Type B pancreatic cell (in vitro differentiated cells): ENCODE results near the gene VIL1. TPM values are rescaled to one million over a fixed set of nuclear protein-coding genes. Genes with fewer than 3 reads are reported as not detected.

Experiments
- DNase-seq: peaks from one replicate; pipeline ENCODE4 v3.0.0; 2021; ENCODE audit warnings: mixed read lengths; ENCODE audit not compliant: unreplicated experiment; ENCODE audit errors: extremely low spot score
- H3K27ac Mint-ChIP-seq: 2 replicates; pipeline ENCODE4 v1.8.0; 2021; ENCODE audit warnings: mild to moderate bottlenecking, mixed read lengths
- H3K27me3 Mint-ChIP-seq: 2 replicates; pipeline ENCODE4 v1.8.0; 2021; ENCODE audit warnings: mixed read lengths
- H3K36me3 Mint-ChIP-seq: 2 replicates; pipeline ENCODE4 v1.8.0; 2021; ENCODE audit warnings: mixed read lengths
- H3K4me1 Mint-ChIP-seq: one replicate; pipeline ENCODE4 v1.8.0; 2021; ENCODE audit warnings: mixed read lengths; ENCODE audit not compliant: unreplicated experiment
- H3K4me3 Mint-ChIP-seq: 2 replicates; pipeline ENCODE4 v1.8.0; 2021; ENCODE audit warnings: mild to moderate bottlenecking, mixed read lengths
- H3K9me3 Mint-ChIP-seq: 2 replicates; pipeline ENCODE4 v1.8.0; 2021; ENCODE audit warnings: mixed read lengths
- total RNA-seq: library from RNA; stranded (reverse); gene quantifications from 2 replicates; pipeline ENCODE4 v1.2.1, GENCODE V29; 2021; ENCODE audit warnings: low replicate concordance
- TF ChIP-seq, protein P1 (sequence below): fragments of 200-600 bp; sonication (generic); conservative IDR thresholded peaks from 2 replicates; pipeline ENCODE4 v1.5.0; 2021; ENCODE audit warnings: antibody characterized with exemption, mild to moderate bottlenecking

VIL1 gene
- total RNA-seq, 1 donor from 2014 or later, result 64.6 TPM

- Mint-ChIP-seq H3K36me3 (no peaks in the 10 kb centered on the region), H3K4me1 (no peaks in the 10 kb centered on the region), H3K4me3 (no peak overlapping the region), H3K27me3 (no peaks in the 10 kb centered on the region), H3K9me3 (no peaks in the 10 kb centered on the region), H3K27ac (no peak overlapping the region)
- TF ChIP-seq, protein P1, sequence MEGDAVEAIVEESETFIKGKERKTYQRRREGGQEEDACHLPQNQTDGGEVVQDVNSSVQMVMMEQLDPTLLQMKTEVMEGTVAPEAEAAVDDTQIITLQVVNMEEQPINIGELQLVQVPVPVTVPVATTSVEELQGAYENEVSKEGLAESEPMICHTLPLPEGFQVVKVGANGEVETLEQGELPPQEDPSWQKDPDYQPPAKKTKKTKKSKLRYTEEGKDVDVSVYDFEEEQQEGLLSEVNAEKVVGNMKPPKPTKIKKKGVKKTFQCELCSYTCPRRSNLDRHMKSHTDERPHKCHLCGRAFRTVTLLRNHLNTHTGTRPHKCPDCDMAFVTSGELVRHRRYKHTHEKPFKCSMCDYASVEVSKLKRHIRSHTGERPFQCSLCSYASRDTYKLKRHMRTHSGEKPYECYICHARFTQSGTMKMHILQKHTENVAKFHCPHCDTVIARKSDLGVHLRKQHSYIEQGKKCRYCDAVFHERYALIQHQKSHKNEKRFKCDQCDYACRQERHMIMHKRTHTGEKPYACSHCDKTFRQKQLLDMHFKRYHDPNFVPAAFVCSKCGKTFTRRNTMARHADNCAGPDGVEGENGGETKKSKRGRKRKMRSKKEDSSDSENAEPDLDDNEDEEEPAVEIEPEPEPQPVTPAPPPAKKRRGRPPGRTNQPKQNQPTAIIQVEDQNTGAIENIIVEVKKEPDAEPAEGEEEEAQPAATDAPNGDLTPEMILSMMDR, result no peak
- no peak for DNase-seq
Observed at GRCh38 chr2:218425531-218425930, 6.6 kb downstream of the VIL1 start.

DNA sequence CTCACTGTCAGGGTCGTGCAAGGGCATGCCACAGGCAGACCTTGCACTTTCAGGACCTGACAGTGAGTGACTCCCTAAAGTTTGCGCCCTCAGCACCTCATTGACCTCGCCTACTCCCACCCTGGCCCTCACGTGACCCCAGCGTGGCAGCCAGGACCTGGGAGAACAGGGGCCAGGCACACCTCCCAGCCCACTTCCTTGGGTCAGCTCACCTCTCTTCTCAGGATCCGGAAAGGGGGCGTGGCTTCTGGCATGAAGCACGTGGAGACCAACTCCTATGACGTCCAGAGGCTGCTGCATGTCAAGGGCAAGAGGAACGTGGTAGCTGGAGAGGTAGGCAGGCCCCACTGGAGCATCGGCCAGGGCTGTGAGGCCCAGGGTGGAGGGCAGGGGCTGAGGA, 8.8 kb downstream of the VIL1 start:
- Mint-ChIP-seq H3K27me3 (no peaks in the 10 kb centered on the region), H3K4me1 (no peaks in the 10 kb centered on the region), H3K36me3 (no peaks in the 10 kb centered on the region), H3K4me3 (no peak overlapping the region), H3K27ac (no peak overlapping the region), H3K9me3 (no peaks in the 10 kb centered on the region)
- TF ChIP-seq, protein P1, result no peak
- no peak for DNase-seq

- no peaks in the 10 kb centered on the region for H3K27me3 Mint-ChIP-seq
- TF ChIP-seq, protein P1, result no peak
- no peak overlapping the region for H3K27ac Mint-ChIP-seq
- no peaks in the 10 kb centered on the region for H3K36me3 Mint-ChIP-seq
- no peaks in the 10 kb centered on the region for H3K9me3 Mint-ChIP-seq
- DNase-seq, result no peak
- no peak overlapping the region for H3K4me3 Mint-ChIP-seq
- H3K4me1 Mint-ChIP-seq, result no peaks in the 10 kb centered on the region
Observed at GRCh38 chr2:218428846-218429558, 10.1 kb downstream of the VIL1 start.

GRCh38 chr2:218429911-218430692, 11.2 kb downstream of the VIL1 start:
- Mint-ChIP-seq H3K4me3 (no peak overlapping the region), H3K36me3 (no peaks in the 10 kb centered on the region), H3K27me3 (no peaks in the 10 kb centered on the region), H3K27ac (no peak overlapping the region), H3K4me1 (no peaks in the 10 kb centered on the region), H3K9me3 (no peaks in the 10 kb centered on the region)
- no peak for DNase-seq
- TF ChIP-seq, protein P1, result no peak

DNA sequence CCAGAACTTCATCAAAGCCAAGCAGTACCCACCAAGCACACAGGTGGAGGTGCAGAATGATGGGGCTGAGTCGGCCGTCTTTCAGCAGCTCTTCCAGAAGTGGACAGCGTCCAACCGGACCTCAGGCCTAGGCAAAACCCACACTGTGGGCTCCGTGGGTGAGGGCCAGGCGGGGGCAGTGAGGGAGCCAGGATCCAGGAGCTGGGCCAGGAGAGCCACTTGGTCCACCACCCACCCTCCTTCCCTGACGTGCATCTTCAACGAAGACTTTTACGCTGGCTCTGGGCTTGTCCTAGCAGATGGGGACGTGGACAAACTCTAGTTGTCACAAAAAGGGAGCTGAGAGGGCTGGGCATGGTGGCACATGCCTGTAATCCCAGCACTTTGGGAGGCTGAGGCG, 11.8 kb downstream of the VIL1 start:
- Mint-ChIP-seq H3K4me3 (no peak overlapping the region), H3K27ac (no peak overlapping the region), H3K36me3 (no peaks in the 10 kb centered on the region), H3K9me3 (no peaks in the 10 kb centered on the region), H3K4me1 (no peaks in the 10 kb centered on the region), H3K27me3 (no peaks in the 10 kb centered on the region)
- TF ChIP-seq, protein P1, result no peak
- DNase-seq, result no peak
